Caco-2 (cell line): ENCODE results near the gene KIAA1586. TPM values are rescaled to one million over a fixed set of nuclear protein-coding genes. Genes with fewer than 3 reads are reported as not detected.
A peak's percentile ranks its signal among the peaks of the same experiment; 100 is the strongest.
"Not testable (repeated sequence)": the region's sequence is repeated elsewhere in the genome, so short reads cannot be mapped to it uniquely, and the experiment has no call there.

Experiments used
- BruUV-seq: library from RNA; stranded (reverse); fragments of 400-500 nt; replicated peaks from 2 replicates; lab custom pipeline; 2021; lab: Mats Ljungman, UMichigan
- CTCF ChIA-PET: fragments of 300-600 bp; sonication (Branson Sonifier 250); formaldehyde crosslinking; loops from one replicate; lab custom pipeline; 2022; ENCODE audit warnings: antibody characterized with exemption; lab: Charles Lee
- POLR2A ChIA-PET: fragments of 300-600 bp; sonication (Branson Sonifier 250); formaldehyde crosslinking; loops from one replicate; lab custom pipeline; 2022; ENCODE audit warnings: antibody characterized with exemption; lab: Charles Lee
- DNase-seq, 2 experiments: peaks; one replicate each; pipeline versions ENCODE4 v3.0.0 to v3.0.0-alpha.2; 2020 to 2022
- H3K27me3 ChIP-seq: replicated peaks from 2 replicates; pipeline ENCODE4 v1.6.0; 2011; ENCODE audit warnings: low read length; ENCODE audit not compliant: control insufficient read depth, insufficient read depth
- H3K36me3 ChIP-seq: 2 replicates; pipeline ENCODE4 v1.5.1; 2011; ENCODE audit warnings: low read length; ENCODE audit not compliant: control insufficient read depth, insufficient read depth
- H3K4me1 ChIP-seq: fragments of 250-450 bp; sonication (Bioruptor Pico); 2 replicates; pipeline ENCODE4 v1.5.1; 2020; ENCODE audit warnings: mild to moderate bottlenecking
- H3K4me3 ChIP-seq: 2 replicates; pipeline ENCODE4 v1.5.1; 2011; ENCODE audit warnings: low read depth, mild to moderate bottlenecking, control low read depth, low read length
- H3K9me3 ChIP-seq: fragments of 250-450 bp; sonication (Bioruptor Pico); 2 replicates; pipeline ENCODE4 v1.5.1; 2020; ENCODE audit warnings: mild to moderate bottlenecking, moderate library complexity
- H3K27ac Mint-ChIP-seq: one replicate; pipeline ENCODE4 v1.8.0; 2022; ENCODE audit warnings: mixed read lengths; ENCODE audit not compliant: unreplicated experiment
- H3K27me3 Mint-ChIP-seq: one replicate; pipeline ENCODE4 v1.8.0; 2022; ENCODE audit warnings: mixed read lengths; ENCODE audit not compliant: insufficient read depth, unreplicated experiment
- H3K36me3 Mint-ChIP-seq: one replicate; pipeline ENCODE4 v1.8.0; 2022; ENCODE audit warnings: mild to moderate bottlenecking, mixed read lengths; ENCODE audit not compliant: insufficient read depth, unreplicated experiment
- H3K4me1 Mint-ChIP-seq: one replicate; pipeline ENCODE4 v1.8.0; 2022; ENCODE audit warnings: low read depth, mixed read lengths; ENCODE audit not compliant: unreplicated experiment
- H3K4me3 Mint-ChIP-seq: one replicate; pipeline ENCODE4 v1.8.0; 2022; ENCODE audit warnings: mild to moderate bottlenecking, moderate library complexity, mixed read lengths; ENCODE audit not compliant: unreplicated experiment
- H3K9me3 Mint-ChIP-seq: one replicate; pipeline ENCODE4 v1.8.0; 2022; ENCODE audit warnings: mixed read lengths; ENCODE audit not compliant: unreplicated experiment
- intact Hi-C: fragments of 100-400 bp; cut with micrococcal nuclease; formaldehyde crosslinking; loops from one replicate; pipeline ENCODE4 v1.10.0; 2022; ENCODE audit not compliant: unreplicated experiment
- total RNA-seq: library from RNA; stranded (reverse); gene quantifications from 2 replicates; pipeline ENCODE4 v1.2.3, GENCODE V29; 2022
- TF ChIP-seq, protein P1 (sequence below), 2 experiments: fragments of 200-600 bp in 1 of 2; IDR thresholded peaks; 1 replicate in 1 of 2; 2 replicates in 1 of 2; pipeline versions ENCODE4 v1.5.1 to v1.8.0; 2011 to 2022; ENCODE audit warnings: antibody characterized with exemption in 1 of 2, control low read depth in 1 of 2, inconsistent platforms in 1 of 2, low read depth in 1 of 2, low read length in 1 of 2, mild to moderate bottlenecking in 1 of 2, moderate library complexity in 1 of 2; ENCODE audit not compliant: insufficient read depth in 1 of 2, severe bottlenecking in 1 of 2, unreplicated experiment in 1 of 2

Gene KIAA1586
- total RNA-seq, 1 experiment from 2014 or later, result 12.9 TPM

DNA sequence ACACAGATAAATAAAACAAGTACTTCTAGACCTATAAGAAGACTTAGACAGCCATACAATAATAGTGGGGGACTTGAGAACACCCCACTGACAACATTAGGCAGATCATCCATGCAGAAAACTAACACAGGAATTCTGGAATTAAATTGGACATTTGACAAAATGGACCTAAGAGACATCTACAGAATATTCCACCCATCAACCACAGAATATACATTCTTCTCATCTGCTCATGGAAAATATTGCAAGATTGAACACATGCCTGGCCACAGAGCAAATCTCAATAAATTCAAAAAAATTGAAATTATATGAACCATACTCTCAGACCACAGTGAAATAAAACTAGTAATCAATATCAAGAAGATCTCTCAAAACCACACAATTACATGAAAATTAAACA is 44.3 kb upstream of the KIAA1586 start:
- no TSS peak for BruUV-seq
- Histone ChIP-seq H3K27me3 (no peaks in the 10 kb centered on the region), H3K4me3 (no peak overlapping the region), H3K36me3 (no peaks in the 10 kb centered on the region), H3K4me1 (no peaks in the 10 kb centered on the region), H3K9me3 (no peaks in the 10 kb centered on the region)
- peaks cover 9% of the 10 kb centered on the region for H3K9me3 Mint-ChIP-seq
- no peak overlapping the region for H3K4me3 Mint-ChIP-seq
- TF ChIP-seq, protein P1, sequence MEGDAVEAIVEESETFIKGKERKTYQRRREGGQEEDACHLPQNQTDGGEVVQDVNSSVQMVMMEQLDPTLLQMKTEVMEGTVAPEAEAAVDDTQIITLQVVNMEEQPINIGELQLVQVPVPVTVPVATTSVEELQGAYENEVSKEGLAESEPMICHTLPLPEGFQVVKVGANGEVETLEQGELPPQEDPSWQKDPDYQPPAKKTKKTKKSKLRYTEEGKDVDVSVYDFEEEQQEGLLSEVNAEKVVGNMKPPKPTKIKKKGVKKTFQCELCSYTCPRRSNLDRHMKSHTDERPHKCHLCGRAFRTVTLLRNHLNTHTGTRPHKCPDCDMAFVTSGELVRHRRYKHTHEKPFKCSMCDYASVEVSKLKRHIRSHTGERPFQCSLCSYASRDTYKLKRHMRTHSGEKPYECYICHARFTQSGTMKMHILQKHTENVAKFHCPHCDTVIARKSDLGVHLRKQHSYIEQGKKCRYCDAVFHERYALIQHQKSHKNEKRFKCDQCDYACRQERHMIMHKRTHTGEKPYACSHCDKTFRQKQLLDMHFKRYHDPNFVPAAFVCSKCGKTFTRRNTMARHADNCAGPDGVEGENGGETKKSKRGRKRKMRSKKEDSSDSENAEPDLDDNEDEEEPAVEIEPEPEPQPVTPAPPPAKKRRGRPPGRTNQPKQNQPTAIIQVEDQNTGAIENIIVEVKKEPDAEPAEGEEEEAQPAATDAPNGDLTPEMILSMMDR (IDR thresholded peaks at IDR 0.05; ENCODE audit: insufficient read depth in 1 of 2, low read depth in 1 of 2, low read length in 1 of 2, severe bottlenecking in 1 of 2, unreplicated experiment in 1 of 2), result no peak
- no peak for DNase-seq
- H3K4me1 Mint-ChIP-seq, result no peaks in the 10 kb centered on the region
- H3K36me3 Mint-ChIP-seq, result no peaks in the 10 kb centered on the region
- no peak overlapping the region for H3K27ac Mint-ChIP-seq
- intact Hi-C loops, result no loop called here
- H3K27me3 Mint-ChIP-seq, result no peaks in the 10 kb centered on the region
- POLR2A ChIA-PET, result no interaction called here
- CTCF ChIA-PET, result no interaction called here

DNA sequence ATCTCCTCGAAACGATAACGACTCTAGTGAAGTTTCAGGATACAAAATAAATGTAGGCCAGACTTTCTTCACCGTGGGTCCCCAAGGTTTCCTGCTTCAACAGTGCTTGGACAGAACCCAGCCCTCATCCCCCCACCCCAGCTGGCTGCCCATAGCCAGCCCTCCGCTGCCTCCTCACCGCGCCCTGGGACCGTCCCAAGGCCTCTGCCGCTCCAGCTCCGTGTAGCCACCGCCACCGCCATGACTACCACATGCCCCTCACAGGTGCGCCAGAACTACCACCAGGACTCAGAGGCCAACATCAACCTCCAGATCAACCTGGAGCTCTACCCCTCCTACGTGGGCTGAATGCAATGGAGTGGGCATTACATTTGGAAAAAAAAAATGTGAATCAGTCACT is 42.2 kb upstream of the KIAA1586 start:
- no peak overlapping the region for H3K4me3 Mint-ChIP-seq
- POLR2A ChIA-PET, result no interaction called here
- no peak for DNase-seq
- no peak overlapping the region for H3K27ac Mint-ChIP-seq
- CTCF ChIA-PET, result interaction anchor here (0.7 kb wide), 2 partner anchors 9 to 81 kb away, joined by 4 to 7 read pairs; no protein-coding TSS in a partner anchor
- no peaks in the 10 kb centered on the region for H3K4me1 Mint-ChIP-seq
- BruUV-seq, result no TSS peak
- H3K9me3 Mint-ChIP-seq, result no peaks in the 10 kb centered on the region
- no peaks in the 10 kb centered on the region for H3K36me3 Mint-ChIP-seq
- no peaks in the 10 kb centered on the region for H3K9me3 ChIP-seq
- TF ChIP-seq, protein P1 (IDR thresholded peaks at IDR 0.05; ENCODE audit: insufficient read depth in 1 of 2, low read depth in 1 of 2, low read length in 1 of 2, severe bottlenecking in 1 of 2, unreplicated experiment in 1 of 2), result no peak
- H3K36me3 ChIP-seq, result no peaks in the 10 kb centered on the region
- H3K27me3 ChIP-seq, result no peaks in the 10 kb centered on the region
- intact Hi-C loops, result no loop called here
- no peaks in the 10 kb centered on the region for H3K27me3 Mint-ChIP-seq
- no peak overlapping the region for H3K4me3 ChIP-seq
- no peaks in the 10 kb centered on the region for H3K4me1 ChIP-seq

DNA sequence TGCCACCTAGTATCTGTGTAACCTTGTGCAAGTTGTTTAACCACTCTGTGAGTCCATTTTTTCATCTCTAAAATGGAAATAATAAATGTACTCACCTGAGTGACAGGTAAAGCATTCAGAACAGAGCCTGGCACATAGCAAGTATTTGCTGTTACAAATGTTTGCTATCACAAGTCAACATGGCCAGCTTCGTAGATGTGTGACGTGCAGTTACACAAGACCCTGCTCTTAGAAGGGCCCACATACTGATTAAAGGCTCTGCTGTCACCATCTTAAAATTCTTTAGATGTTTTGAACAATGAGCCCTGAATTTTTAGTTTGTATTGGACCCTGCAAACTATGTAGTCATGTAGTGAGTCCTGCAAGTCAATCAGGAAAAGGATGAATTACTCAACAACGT is 40.4 kb upstream of the KIAA1586 start:
- POLR2A ChIA-PET, result no interaction called here
- intact Hi-C loops, result loop anchor here (5.0 kb wide), 1 partner anchor 311 kb away; the partner anchor contains the start of gene PRIM2
- BruUV-seq, result no TSS peak
- no peaks in the 10 kb centered on the region for H3K36me3 Mint-ChIP-seq
- CTCF ChIA-PET, result interaction anchor here (0.6 to 1.2 kb wide), 2 partner anchors 11 to 102 kb away, joined by 4 read pairs; no protein-coding TSS in a partner anchor
- DNase-seq, result peak in 1 of 2 experiments; percentile 14
- Histone ChIP-seq H3K4me1 (no peaks in the 10 kb centered on the region), H3K27me3 (no peaks in the 10 kb centered on the region), H3K9me3 (no peaks in the 10 kb centered on the region), H3K36me3 (no peaks in the 10 kb centered on the region), H3K4me3 (no peak overlapping the region)
- no peaks in the 10 kb centered on the region for H3K27me3 Mint-ChIP-seq
- TF ChIP-seq, protein P1 (IDR thresholded peaks at IDR 0.05; ENCODE audit: insufficient read depth in 1 of 2, low read depth in 1 of 2, low read length in 1 of 2, severe bottlenecking in 1 of 2, unreplicated experiment in 1 of 2), result no peak
- H3K4me1 Mint-ChIP-seq, result no peaks in the 10 kb centered on the region
- H3K9me3 Mint-ChIP-seq, result no peaks in the 10 kb centered on the region
- no peak overlapping the region for H3K27ac Mint-ChIP-seq
- H3K4me3 Mint-ChIP-seq, result no peak overlapping the region

DNA sequence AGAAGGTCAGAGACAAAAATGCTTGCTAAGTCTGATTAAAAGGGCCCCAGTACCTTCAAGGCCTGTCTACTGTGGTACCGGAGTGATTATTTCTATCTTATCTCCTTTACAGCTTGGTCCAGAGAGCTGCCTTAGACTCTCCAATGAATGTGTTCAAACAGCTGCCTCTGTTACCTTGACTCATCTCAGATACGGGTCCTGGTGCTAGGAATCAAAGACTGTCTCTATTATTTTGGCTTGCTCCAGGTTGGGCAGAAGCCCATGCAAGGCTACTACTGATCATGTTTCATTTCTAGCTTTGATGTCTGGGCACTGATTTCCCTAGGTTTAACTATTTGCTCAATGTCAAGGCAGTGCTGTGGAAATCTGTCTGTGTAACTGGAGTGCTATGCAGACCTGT is 38.4 kb upstream of the KIAA1586 start:
- BruUV-seq, H3K9me3 ChIP-seq, H3K4me1 Mint-ChIP-seq, H3K4me3 ChIP-seq, DNase-seq, H3K36me3 Mint-ChIP-seq, H3K9me3 Mint-ChIP-seq, H3K27me3 ChIP-seq, H3K4me3 Mint-ChIP-seq, H3K36me3 ChIP-seq, CTCF ChIA-PET, H3K27me3 Mint-ChIP-seq, H3K27ac Mint-ChIP-seq, POLR2A ChIA-PET, H3K4me1 ChIP-seq: not testable (repeated sequence)
- intact Hi-C loops, result loop anchor here (5.0 kb wide), 1 partner anchor 309 kb away; the partner anchor contains the start of gene PRIM2
